Activated T-cell treated with anti-CD3 and anti-CD28 coated beads for 4 hours (primary cell): ENCODE data around the gene OR5AC2.

ENCODE experiments used
- DNase-seq: peaks from one replicate; pipeline ENCODE4 v3.0.0-alpha.2; 2020

OR5AC2 gene

GRCh38 chr3:98086873-98087272 is at the start of gene OR5AC2:
Gene OR5AC2 (plus strand): TSS chr3:98087173. CDS start chr3:98087173, 0 bp downstream.
- DNase-seq: no peak

GRCh38 chr3:98038286-98038685 is 48.7 kb upstream of the OR5AC2 start:
- DNase-seq: no peak

GRCh38 chr3:98038876-98039275 is 48.1 kb upstream of the OR5AC2 start:
- DNase-seq: no peak

GRCh38 chr3:98039322-98040024 is 47.5 kb upstream of the OR5AC2 start:
- peak; percentile 55 for DNase-seq

GRCh38 chr3:98041350-98041749 is 45.6 kb upstream of the OR5AC2 start:
- DNase-seq: no peak

- no peak for DNase-seq
Measured at GRCh38 chr3:98048586-98048985, 38.4 kb upstream of the OR5AC2 start.

GRCh38 chr3:98049271-98049670 is 37.7 kb upstream of the OR5AC2 start:
- DNase-seq: no peak

GRCh38 chr3:98056035-98056434 is 30.9 kb upstream of the OR5AC2 start:
- no peak for DNase-seq

GRCh38 chr3:98057631-98058030 is 29.3 kb upstream of the OR5AC2 start:
- no peak for DNase-seq

GRCh38 chr3:98058244-98058960 is 28.6 kb upstream of the OR5AC2 start:
- no peak for DNase-seq

- no peak for DNase-seq
Measured at GRCh38 chr3:98068824-98069223, 18.1 kb upstream of the OR5AC2 start.

- no peak for DNase-seq
Measured at GRCh38 chr3:98070840-98071239, 16.1 kb upstream of the OR5AC2 start.

GRCh38 chr3:98073486-98073885 is 13.5 kb upstream of the OR5AC2 start:
- no peak for DNase-seq

GRCh38 chr3:98095882-98096281 is 8.9 kb downstream of the OR5AC2 start:
- no peak for DNase-seq

GRCh38 chr3:98099848-98100247 is 12.9 kb downstream of the OR5AC2 start:
- no peak for DNase-seq

- no peak for DNase-seq
Measured at GRCh38 chr3:98108162-98108561, 21.2 kb downstream of the OR5AC2 start.

GRCh38 chr3:98109807-98110549 is 23.0 kb downstream of the OR5AC2 start:
- no peak for DNase-seq

GRCh38 chr3:98110550-98110908 is 23.6 kb downstream of the OR5AC2 start:
- no peak for DNase-seq

- DNase-seq: no peak
Measured at GRCh38 chr3:98114264-98114663, 27.3 kb downstream of the OR5AC2 start.

GRCh38 chr3:98115717-98116116 is 28.7 kb downstream of the OR5AC2 start:
- no peak for DNase-seq

GRCh38 chr3:98130421-98130820 is 43.4 kb downstream of the OR5AC2 start, which contains the start of gene OR5H1:
Gene OR5H1 (plus strand): TSS chr3:98130721. CDS start chr3:98132698, 1,977 bp downstream.
- no peak for DNase-seq

GRCh38 chr3:98136631-98137030 is 49.7 kb downstream of the OR5AC2 start:
- DNase-seq: no peak
